HCEC 1CT (cell line): Measurements from ENCODE around the gene UBQLNL.

ENCODE experiments used
- DNase-seq: peaks from one replicate; pipeline ENCODE4 v3.0.0-alpha.2; 2017

The UBQLNL gene

DNA sequence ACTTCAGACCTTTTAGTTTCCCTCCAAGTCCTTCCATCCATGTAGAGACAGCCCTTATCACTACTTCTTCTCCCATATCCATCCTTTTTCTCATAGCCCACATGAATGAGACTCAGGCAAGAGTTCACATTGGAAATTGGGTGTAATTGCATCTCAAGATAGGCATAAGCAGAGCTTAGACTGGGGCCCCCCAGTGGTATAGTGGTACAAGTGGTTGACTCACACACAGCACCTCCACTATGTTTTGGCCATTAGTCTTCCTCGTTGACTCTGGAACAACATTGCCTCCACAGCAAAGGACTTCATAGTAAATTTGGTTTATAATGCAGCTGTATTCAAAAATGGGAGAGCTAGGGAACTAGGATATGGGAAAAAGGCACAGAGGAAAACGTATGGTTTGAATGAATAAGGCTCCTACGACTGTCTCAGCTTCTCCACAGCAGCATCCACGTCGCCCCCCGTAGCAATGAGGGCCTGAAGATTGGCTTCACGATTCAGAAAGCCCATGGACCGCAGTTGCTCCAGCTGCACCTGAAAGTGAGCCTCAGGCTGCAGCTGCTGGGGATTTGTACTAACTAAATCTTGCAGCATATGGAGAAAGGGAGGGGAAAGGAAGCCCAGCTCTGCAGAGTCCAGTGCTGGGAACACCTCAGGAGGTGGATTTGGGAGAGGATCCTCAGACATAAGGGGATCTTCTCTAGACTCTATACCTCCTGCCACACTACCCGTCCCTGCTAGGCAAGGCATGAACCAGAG, 9.1 kb downstream of the UBQLNL start:
- DNase-seq = no peak

DNA sequence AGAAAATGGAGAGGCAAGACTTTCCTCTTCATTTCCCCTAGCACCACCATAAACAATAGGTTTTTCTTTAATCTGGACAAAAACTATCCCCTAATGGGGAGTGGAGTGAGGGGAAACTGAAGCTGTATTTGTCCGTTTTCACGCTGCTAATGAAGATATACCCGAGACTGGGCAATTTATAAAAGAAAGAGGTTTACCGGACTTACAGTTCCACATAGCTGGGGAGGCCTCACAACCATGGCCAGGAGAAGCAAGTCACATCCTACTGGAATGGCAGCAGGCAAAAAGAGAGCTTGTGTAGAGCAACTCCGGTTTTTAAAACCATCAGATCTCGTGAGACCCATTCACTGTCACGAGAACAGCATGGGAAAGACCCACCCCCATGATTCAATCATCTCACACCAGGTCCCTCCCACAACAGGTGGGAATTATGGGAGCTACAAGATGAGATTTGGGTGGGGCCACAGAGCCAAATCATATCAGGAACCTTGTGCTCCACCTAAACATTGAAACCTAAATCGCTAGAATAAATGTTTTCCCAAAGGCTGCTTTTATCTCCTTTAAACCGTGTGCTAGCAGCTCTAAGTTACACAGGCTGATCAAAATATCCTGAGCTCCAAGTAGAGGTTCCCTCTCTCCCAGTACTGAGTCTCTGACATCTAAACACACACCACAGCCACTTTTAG, 11.0 kb downstream of the UBQLNL start:
- no peak for DNase-seq

DNA sequence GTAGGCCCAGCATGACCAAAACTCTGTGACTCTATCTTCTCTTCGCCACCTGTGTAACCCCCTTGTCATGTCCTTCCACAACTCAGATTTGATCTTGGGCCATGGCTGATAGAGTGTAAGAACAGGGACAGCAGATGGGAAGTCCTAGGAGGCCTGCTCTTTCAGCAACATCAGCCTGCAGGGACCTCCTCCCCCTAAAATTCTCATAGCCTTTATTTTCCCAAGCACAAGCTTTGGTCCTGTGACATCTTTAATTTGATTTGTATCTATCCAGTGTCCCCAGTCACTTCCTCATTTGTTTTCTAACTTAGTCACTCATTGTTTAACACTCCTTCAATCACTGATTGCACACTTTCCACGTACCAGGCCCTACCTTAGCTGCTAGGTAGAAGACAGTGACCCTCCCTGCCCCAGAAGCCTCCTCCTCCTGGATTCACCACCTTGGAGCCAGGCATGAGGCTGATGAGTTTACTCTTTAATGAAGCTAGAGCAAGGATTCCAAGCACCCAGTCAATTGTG, 12.0 kb downstream of the UBQLNL start:
- no peak for DNase-seq

DNA sequence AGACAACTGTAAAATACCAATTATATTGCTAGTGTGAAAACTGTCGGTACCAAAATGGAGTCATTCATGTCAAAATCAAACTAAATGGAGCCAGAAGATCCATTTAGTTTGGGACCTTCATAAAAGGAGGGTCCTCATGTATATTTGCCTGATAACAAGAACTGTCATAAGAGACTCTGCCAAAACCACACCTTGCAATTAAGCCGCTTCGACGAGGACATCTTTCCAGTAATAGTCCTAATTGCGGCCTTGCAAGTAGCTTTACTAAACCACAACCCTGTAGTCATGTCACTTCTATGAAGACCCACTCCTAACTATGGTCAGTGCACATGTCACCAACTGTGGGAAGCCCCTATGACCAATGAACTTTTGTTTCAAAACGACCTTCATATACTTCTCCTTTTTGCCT, 16.1 kb downstream of the UBQLNL start:
- no peak for DNase-seq

DNA sequence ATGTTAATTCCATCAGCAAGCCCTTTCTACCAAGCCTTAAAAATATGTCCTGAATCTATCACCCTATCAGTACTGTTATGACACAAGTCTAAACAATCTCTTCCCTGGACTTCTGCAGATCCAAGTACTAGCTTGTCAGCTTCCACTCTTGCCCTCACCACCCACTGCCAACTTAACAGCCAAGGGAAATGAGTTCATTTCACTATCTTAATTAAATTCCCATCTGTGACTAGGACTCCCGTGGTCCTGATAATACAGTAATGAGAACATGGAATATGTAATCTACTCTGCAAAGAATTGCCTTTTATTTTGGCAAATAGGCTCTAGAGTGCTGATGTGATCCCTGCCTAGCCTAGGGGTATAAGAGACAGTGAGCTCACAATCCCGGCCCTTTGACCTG, 16.8 kb downstream of the UBQLNL start:
- DNase-seq = no peak

DNA sequence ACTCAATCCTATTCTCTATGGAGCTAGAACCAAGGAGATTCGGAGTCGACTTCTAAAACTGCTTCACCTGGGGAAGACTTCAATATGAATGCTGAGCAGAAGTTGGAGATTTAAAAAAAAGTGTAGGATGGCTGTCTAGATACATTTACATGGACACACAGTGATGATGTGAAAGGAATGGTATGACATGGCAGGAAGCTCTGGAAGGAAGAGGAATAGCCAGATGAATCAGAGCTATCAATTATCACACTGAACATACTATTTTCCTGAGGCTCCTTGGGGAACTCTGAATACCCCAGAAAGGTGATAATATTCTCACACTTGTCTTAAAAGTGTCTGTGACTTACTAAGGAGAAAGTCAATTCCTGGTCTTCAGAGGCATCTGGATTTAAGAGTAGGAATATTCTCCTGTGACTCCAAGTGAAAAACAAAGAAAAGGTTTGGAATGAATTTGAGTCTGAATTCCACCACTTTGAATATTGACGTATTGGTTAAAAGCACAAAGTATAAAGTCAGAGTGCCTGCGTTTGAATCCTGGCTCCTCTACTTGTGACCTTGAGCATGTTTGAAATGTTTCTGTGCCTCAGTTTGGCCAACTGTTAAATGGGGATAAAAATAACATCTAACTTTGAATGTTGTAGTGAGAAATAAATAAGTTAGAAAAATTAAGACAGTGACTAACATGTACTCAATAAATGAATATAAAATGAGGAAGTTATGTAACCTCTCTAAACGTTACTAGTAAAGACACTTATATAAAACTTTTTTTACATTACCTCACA, 26.7 kb downstream of the UBQLNL start:
- DNase-seq = no peak

DNA sequence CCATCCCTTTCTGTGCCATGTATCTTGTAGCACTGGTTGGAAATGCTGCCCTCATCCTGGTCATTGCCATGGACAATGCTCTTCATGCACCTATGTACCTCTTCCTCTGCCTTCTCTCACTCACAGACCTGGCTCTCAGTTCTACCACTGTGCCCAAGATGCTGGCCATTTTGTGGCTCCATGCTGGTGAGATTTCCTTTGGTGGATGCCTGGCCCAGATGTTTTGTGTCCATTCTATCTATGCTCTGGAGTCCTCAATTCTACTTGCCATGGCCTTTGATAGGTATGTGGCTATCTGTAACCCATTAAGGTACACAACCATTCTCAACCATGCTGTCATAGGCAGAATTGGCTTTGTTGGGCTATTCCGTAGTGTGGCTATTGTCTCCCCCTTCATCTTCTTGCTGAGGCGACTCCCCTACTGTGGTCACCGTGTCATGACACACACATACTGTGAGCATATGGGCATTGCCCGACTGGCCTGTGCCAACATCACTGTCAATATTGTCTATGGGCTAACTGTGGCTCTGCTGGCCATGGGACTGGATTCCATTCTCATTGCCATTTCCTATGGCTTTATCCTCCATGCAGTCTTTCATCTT, 27.6 kb downstream of the UBQLNL start:
- no peak for DNase-seq

DNA sequence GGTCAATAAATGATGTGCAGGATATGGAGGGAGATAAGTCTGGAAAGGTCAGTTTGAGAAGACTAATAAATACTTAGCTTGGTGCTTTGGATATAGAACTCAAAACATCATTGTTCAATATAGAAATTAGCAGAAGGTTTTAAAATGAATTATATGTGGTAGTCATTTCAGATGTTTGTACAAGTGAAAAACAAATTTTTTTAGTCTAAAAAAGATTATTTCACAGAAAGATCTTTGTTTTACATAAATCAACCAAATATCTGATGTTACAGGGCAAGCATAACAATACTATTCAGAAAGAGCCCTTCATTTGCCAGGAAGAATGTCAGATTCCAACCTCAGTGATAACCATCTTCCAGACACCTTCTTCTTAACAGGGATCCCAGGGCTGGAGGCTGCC, 28.1 kb downstream of the UBQLNL start, which contains the start of gene OR52D1:
Gene OR52D1 (plus strand): TSS at position 301 of the 400 bp plus-strand sequence. CDS start 22 bp downstream, at position 323.
- no peak for DNase-seq

DNA sequence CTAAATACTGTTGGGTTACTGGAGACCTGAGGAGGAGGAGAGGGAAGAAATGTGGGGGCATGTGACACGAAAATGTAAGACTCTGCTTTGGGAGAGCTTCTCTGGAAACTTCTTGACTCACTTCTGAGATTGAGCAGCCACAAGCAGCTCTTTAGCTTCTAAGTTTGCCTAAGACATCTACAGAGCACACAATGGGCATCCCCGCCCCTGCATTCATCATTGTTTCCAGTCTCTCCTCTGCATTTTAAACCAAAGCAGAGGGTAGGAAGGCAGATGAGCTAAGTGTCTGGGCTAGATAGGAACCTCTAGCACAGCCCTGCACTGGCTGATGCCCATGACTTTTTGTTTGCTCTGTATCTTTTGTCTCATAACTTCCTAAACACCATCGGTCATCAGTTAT, 30.1 kb downstream of the UBQLNL start:
- DNase-seq = no peak

DNA sequence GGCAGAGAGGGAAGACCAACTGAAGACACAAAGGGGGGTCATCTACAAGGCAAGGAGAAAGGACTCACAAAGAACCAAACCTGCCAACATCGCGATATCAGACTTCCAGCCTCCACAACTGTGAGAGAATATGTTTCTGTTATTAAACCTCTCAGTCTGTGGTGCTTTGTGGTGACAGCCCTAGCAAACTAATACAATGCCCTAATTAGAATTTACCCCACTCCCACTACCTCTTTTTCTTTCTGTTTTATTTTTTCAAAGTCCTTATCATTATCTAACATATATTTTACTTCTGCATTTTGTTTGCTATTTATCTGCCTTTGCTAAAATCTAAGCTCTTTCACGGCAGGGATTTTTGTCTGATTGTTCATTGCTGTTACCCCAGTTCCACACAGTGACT, 30.5 kb downstream of the UBQLNL start:
- no peak for DNase-seq

DNA sequence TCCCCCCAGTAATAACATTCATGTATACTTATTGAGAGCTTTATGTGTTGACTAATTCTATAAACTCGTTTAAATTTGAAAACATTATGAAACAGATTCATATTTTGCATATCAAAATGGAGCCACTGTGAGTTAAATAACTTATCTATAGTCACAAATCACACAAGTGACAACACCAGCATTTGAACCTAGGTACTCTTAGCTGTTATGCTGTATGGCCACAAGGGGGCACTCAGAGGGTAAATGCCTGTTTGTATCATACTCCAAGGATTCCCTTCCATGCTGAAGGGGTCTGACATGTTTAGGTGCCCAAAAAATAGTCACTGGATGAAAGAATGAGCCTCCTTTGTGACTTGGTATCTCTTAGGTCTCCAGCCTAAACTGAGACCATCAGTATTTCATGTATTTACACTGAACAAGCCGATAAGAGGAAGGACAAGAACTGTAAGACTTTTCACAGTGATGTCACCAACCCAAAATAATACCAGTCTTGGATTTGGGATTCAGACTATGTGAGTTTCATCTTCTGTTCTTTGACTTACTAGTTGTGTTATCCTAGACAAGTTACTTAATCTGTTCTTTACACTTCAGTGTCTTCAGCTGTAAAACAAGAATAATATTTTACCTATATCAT, 40.2 kb downstream of the UBQLNL start:
- DNase-seq = peak; percentile 48

DNA sequence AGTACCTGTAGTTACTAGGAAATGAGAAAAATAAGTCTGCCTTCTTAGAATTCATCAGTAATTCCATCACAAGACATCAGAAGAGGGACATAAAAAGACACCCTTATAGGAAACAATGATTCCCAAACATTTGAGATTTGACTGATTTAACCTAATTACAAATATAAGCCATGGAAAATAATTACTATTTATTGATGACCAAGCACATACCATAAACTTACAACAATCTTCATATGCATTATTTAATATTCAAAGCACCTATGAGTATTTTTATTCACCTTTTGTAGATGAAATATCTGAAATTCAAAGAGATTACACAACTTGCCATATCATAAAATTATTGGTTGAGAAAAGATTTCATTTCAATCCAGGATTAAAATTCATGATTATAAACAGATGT, 42.6 kb downstream of the UBQLNL start:
- no peak for DNase-seq

DNA sequence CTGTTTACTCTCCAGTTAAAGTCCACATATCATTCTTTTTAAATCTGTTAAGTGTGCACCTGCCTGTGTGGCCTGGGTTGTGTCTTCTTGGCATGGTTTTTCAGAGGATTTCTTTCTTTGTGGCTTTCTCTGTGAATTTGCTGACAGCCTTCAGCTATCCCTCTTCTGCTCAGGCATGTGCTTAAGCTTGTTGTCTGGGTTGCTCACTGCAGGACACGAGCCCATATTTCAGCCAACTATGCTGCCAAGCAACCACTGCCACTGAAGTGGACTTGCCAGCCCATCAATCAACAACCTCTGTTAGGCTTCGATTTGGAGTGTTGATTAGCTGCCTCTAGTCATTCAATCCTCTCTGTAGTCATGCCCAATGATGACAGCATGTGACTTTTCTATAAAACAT, 49.0 kb downstream of the UBQLNL start:
- no peak for DNase-seq
